GM19240 (cell line): Measurements from ENCODE around the gene JMJD1C.
"Not testable (repeated sequence)": the region's sequence is repeated elsewhere in the genome, so short reads cannot be mapped to it uniquely, and the experiment has no call there.

Experiments used
- DNase-seq: peaks from one replicate; pipeline ENCODE4 v3.0.0; 2011; ENCODE audit warnings: low spot score; ENCODE audit not compliant: insufficient read length

The JMJD1C gene

DNA sequence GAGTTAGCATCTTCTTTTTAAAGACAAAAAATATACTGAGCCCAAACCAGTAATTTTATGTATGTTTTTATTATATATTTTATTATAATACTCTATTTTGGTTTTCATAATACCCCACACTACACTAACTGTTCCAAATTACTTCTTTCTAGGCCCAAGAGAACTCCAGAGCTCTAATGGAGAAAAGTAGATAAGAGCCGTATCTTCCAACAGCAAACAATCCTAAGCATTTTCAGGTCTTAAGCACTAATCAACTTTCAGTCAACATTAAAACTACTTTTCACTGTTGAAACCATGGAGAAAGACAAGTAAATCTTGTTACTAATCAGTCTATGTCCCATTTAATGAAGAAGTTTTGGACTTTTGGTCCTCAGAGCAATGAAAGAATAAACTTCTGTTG is 55.1 kb downstream of the JMJD1C start:
- DNase-seq = no peak

DNA sequence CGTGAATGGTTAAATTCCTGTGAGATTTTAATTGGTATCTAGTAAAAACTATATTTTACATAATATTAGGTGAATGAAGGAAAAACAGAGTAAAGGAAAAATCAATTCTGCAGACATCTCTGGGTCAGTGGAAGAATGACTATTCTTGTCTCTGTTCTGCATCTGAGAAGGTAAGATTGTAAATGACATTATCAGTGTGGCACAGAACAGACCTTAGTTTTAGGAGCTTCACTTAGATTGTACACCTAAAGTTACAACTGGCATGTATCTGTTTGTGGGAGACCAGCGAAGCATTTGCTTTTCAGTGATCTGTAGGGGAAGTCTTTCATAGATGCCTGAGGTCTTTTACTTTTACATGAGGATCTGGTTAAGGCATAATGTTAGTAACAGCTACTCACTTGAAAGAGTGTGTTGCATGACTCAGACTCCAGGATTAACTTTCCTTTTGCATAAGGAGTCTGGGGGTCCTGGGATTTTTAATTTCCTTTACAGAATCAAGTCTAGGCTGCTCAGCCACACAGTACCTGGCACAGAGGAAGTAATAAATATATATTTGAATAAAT is 56.2 kb downstream of the JMJD1C start:
- no peak for DNase-seq

DNA sequence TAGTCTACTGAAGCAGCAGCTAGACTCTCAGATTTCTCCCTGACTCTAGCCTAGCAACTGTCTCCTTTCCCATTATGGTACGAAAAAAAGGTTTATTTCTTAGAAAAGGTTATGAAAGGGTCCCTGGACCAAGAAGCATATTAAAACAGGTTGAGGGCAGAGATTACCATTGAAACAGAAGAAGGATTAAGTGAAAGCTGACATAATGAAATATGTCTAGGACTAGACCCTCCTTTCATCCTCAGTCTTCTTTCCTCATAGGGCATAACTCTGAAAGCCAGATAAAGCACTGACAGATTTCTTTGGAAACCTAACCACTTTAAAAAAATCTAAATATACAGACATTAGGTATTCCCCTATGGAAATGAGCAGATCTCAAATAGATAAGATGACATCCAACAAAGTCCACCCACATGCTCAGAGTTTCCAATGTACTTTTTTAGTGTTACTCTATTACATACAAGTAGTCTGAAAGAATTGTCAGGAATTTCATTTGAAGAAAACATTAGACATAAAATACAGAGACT is 58.6 kb downstream of the JMJD1C start:
- DNase-seq = no peak

DNA sequence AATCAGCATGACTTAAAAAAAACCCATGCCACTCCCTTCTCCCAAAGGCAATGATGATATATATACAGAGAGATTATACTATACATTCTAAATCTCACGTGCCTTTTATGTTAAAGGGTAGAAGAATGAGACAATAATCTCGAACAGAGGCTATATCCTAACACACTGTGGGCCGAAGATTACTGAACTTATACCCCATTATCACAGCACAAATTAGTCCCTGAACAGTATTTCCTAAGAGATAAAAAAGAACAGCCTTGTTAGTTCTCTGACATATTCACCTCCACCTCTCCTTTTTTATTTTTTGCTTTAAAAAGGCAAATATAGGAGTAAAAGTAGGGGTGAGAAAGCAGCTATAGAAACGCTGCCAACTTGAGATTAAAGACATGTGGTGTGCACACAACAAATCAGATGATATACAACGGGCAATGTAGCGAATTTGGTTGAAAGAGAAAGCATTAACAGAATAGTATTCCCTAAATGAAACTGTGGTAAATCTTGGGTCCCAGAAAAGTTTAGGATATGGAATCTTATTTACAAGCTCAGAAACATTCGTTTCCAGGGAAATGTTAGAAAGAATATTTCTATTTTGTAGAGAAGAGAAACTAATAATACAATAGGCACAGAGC is 69.5 kb downstream of the JMJD1C start:
- no peak for DNase-seq

DNA sequence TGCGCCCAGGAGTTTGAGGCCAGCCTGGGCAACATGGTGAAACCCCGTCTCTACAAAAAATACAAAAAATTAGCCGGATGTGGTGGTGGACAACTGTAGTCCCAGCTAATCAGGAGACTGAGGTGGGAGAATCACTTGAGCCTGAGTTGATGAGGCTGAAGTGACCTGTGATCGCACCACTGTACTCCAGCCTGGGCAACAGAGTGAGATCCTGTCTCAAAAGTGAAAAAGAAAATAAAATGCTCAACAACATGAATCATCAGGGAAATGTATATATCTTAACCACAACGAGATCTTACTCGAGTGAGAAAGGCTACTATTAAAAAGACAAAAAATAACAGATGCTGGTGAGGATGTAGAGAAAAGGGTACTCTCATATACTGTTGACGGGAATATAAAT is 72.7 kb downstream of the JMJD1C start:
- DNase-seq = no peak

DNA sequence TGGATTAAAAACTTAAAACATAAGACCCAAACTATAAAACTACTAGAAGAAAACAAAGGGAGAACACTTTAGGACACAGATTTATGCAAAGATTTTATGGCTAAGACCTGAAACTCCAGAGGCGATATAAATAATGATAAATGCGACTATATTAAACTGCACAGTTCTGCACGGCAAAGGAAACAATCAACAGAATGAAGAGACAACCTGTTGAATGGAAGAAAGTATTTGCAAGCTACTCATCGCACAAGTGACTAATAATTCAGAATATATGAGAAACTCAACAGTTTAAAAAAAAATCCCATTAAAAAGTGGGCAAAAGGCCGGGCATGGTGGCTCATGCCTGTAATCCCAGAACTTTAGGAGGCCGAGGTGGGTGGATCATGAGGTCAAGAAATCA is 73.6 kb downstream of the JMJD1C start:
- DNase-seq = no peak

DNA sequence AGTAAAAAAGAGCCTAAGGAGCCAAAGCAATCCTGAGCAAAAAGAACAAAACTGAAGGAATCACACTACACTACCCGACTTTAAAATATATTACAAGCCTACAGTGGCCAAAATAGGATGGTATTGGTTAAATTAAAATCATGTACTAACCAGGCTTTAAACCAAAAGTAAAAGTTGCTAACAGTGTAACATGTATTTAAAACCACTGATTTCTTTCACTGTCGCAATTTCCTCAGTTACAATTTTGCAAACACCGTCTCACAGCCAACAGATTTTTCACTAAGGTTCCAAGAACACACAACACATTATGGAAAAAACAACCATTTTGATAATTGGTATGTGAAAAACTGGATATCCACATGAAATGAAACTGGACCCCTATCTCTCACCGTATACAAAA is 74.0 kb downstream of the JMJD1C start:
- no peak for DNase-seq

DNA sequence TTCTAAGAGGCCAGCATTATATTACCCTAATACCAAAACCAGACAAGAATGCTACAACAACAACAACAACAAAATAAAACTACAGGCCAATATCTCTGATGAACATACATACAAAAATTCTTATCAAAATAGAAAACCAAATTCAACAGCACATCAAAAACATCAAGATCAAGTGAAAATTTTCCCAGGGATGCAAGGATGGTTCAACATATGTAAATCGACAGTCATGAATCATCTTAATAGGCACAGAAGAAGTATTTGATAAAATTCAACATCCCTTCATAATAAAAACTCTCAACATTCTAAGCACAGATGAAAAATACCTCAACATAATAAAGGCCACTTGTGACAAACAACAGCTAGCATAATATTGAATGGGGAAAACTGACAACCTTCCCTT is 75.3 kb downstream of the JMJD1C start:
- no peak for DNase-seq

DNA sequence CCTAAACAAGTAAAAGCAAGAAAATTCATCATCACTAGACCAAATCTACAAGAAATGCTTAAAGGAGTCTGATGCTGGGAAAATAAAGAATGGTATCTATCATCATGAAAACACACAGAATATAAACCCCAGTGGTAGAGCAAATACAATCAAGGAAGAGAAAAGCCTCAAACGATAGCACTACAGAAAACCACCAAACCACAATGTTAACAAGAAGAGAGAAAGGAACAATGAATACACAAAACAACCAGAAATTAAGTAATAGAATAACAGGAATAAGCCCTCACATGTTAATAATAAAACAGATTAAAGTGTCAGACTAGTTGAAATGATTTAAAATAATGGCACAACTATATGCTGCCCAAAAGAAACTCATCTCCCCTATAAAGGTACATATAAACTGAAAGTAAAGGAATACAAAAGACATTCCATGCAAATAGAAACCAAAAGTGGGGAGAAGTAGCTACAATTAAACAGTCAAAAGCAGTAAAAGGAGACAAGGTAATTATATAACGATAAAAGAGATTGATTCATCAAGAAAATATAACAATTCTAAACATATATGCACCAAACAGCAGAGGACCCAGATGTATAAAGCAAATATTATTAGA is 77.3 kb downstream of the JMJD1C start:
- no peak for DNase-seq

DNA sequence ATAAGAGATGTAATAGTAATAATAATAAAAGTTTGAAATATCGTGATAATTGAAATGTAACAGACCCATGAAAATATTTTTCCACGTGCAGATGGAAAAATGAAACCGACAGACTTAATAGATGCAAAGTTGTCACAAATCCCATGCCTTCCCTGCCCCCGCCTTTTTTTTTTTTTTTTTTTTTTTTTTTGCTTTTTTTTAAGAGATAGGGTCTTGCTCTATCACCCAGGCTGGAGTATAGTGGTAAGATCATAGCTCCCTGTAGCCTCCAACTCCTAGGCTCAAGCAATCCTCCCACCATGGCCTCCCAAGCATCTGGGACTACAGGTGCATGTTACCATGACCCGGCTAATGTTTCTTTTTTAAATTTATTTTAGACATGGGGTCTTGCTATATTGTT is 80.5 kb downstream of the JMJD1C start:
- DNase-seq = no peak

DNA sequence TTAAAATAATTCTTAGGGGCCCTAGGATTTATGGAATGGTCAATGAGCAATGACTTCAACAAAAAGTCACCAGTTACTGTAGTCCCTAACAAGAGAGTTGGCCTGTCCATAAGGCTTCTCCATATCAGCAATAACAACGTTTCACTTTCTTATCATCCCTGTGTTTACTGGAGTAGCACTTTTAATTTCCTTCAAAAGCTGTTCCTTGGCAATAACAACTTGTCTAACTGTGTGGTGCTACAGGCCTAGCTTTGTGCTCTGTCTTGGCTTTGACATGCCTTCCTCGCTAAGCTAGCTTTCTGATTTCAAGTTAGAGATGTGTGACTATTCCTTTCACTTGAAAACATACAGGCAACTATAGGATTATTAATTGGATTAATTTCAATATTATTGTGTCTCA is 81.1 kb downstream of the JMJD1C start:
- no peak for DNase-seq

DNA sequence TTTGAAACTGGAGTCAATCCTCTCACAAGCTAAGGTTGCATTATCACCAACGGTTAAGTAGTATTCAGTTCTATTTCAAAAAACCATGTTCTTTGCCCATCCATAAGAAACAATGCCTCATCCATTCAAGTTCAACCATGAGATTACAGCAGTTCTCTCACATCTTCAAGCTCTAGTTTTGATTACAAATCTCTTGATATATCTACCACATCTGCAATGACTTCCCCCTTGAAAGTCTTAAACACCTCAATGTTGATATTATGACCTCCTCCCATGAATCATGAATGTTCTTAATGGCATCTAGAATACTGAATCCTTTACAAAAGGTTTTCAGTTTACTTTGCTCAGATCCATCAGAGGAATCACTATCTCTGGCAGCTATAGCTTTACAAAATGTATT is 81.8 kb downstream of the JMJD1C start:
- no peak for DNase-seq

DNA sequence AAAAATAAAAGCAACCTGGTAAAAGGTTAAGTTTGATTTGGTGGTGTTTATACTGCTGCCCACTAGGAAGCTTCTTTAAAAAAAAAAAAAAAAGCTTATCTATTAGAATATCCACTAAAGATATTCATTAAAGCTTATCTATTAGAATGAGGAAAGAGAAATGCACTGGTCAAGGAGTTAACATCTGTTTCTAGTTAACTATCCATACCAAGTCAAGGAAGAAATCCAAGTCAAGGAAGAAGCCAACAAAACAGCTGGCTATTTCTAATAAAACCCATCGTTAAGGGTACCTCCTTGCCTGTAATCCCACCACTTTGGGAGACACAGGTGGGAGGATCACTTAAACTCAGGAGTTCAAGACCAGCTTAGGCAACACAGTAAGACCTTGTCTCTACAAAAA is 82.6 kb downstream of the JMJD1C start:
- no peak for DNase-seq

DNA sequence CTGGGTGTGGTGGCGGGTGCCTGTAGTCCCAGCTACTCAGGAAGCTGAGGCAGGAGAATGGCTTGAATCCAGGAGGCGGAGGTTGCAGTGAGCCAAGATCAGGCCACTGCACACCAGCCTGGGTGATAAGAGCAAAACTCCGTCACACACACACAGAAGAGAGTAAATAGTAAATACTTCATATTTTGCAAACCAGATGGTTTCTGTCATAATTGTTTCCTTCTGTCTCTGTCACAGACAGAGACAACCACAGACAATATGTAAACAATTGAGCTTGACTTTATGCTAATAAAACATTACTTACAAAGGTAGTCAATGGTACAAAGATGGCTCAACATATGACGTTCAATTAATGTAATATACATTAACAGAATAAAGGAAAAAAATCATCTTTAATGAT is 83.7 kb downstream of the JMJD1C start:
- no peak for DNase-seq

DNA sequence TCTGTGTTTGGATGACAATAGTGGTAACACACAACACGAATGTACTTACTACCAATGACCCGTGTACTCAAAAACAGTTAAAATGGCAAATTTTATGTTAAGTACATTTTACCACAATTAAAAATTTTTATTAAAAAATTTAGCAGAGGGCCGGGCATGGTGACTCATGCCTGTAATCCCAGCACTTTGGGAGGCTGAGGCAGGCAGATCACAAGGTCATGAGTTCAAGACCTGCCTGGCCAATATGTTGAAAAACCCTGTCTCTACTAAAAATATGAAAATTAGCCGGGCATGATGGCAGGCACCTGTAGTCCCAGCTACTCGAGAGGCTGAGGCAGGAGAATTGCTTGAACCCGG is 88.5 kb downstream of the JMJD1C start:
- not testable (repeated sequence) for DNase-seq

DNA sequence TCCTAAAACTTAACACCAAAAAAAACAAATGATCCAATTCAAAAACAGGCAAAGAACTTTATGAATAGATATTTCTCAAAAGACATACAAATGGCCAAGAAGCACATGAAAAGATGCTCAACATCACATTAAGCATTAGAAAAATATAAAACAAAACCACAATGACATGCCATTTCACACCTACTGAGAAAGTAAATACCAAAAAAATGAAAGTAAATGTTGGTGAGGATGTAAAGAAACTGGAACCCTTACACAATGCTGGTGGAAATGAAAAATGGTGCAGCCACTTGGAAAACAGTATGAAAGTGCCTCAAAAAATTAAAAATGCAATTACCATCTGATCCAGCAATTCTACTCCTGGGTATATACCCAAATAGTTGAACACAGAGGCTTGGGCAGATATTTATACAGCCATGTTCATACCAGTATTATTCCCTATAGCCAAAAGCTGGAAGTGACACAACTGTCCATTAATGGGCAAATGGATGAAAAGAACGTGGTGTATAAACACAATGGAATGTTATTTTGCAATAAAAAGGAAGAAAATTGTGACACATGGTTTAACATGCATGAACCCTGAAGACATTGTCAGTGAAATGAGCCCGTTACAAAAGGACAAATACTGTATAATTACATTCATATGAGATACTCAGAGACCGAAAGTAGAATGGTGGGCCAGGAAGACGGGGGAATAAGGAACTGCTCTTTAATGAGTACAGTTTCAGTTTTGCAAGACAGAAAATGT is 89.0 kb downstream of the JMJD1C start:
- DNase-seq = no peak

DNA sequence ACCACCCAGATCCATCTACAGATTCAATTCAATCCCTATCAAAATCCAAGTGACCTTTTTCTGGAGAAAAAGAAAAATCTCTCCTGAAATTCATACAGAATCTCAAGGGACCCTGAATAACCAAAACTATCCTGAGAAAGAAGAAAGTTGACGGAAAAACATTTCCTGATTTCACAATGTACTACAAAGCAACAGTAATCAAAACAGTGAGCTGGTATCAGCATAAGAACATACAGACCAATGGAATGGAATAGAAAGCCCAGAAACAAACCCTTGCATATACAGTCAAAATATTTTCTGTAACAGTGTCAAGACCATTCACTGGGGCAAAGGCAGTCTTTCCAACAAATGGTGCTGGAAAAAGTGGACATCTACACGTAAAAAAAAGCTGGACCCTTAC is 89.9 kb downstream of the JMJD1C start:
- DNase-seq = no peak

DNA sequence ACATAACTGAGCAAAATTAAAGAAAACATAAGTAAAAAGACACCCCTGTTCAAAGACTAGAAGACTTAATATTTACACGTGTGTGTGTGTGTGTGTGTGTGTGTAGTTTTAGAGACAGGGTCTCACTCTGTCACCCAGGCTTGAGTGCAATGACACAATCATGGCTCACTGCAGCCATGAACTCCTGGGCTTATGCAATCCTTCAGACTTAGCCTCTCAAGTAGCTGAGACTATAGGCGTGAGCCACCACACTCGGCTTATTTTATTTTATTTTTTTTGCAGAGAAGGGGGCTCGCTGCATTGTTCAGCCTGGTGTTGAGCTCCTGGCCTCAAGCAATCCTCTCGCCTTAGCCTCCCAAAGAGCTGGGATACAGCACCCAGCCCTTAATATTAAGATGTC is 90.3 kb downstream of the JMJD1C start:
- no peak for DNase-seq

DNA sequence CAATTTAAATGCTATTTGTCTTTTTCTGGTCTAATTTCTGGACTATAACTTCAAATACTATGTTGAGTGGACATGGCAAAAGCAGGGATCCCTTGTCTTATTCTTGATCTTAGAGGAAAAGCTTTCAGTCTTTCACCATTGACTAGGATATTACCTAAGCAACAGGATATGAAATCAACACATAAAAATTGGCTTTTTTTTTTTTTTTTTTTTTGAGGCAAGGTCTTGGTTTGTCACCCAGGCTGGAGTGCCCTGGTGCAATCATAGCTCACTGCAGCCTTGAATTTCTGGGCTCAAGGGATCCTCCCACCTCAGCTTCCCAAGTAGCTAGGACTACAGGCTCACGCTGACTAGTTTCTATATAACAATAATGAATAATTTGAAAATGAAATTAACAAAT is 90.8 kb downstream of the JMJD1C start:
- DNase-seq = no peak

DNA sequence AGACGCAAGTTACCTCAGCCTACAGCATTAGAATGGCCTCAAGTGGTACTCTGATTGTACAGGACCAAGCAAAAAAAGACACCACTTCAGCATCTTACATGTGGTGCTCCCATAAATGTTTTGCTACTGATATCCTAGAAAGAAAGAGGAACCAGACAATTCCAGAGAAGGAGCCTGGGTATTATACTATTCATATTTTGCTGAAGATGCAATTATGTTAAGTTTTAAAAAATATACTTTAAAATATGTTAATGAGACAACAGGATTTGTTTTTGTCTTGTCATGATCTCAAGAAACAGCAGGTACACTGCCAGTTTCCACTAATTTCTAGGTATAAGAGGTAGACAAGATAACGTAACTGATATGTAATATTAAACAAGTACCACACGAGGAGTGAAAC is 92.6 kb downstream of the JMJD1C start:
- DNase-seq = no peak

DNA sequence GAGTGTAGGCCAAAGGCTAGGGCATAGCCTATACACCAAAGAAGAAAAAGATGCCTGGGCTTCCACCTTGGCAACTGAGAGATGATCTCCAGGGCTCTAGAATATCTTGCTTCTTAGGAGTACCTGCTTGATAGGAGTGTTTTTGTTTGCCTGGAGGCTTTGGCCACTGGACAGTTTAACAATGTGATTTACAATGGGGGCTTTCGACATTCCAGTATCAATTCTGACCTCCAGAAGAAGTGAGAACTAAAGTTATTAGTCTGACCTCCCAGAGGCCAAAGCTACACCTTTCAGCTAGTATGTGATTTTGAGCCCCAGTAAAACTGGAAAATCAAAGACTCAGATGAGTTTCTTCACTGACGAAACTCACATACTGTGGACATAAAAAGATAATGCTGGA is 96.1 kb downstream of the JMJD1C start:
- no peak for DNase-seq

DNA sequence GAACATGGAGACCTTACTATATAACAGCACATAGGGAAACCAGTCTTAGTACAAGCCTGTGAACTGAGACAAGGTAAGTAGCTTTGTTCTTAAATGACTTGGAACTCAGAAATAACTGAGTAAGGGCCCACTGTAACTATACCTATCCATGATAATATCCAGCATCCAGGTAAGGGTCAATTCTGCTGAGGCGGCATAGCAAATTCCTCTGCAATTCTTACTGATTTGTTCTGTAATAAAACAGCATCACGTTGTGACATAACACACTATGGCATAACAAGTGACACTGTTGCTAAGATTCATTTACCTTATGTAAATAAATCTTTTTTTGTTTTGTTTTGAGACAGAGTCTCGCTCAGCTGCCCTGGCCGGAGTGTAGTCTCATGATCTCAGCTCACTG is 97.4 kb downstream of the JMJD1C start:
- no peak for DNase-seq

DNA sequence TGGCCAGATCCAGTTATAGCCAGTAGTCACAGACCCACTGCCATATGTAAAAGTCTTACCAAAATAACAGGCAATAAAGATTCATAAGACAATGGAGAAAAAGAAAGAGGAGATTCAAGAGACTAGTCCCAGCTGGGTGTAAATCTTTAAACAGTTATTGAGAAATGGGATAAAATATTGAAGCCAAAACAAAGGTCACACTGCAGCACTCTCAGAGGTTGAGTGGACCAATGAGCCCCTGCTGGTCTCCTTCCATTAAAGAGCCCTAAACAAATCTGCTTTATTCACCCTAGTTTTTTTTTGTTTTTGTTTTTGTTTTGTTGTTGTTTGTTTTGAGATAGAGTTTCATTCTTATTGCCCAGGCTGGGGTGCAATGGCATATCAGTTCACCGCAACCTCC is 98.8 kb downstream of the JMJD1C start:
- DNase-seq = no peak
